Stomach (tissue), 9 donors: ENCODE data around the gene SH3BP2. TPM values are rescaled to one million over a fixed set of nuclear protein-coding genes. Genes with fewer than 3 reads are reported as not detected.

Experiments used
- DNase-seq, 2 donors: peaks; one replicate each; pipeline versions ENCODE4 v3.0.0 to v3.0.0-alpha.2; 2013 to 2019
- H3K27ac ChIP-seq, 5 donors: fragments of 200-600 bp in 4 of 5; sonication (generic) in 4 of 5; one replicate each; pipeline ENCODE4 v1.5.1; 2013 to 2019; ENCODE audit warnings: mild to moderate bottlenecking in 1 of 5, moderate library complexity in 1 of 5
- H3K27me3 ChIP-seq, 3 donors: fragments of 200-600 bp; sonication (generic); one replicate each; pipeline ENCODE4 v1.5.1; 2017 to 2019; ENCODE audit warnings: mixed run types in 1 of 3
- H3K36me3 ChIP-seq, 4 donors: fragments of 200-600 bp; sonication (generic); 1 replicate in 3 of 4; 2 replicates in 1 of 4; pipeline ENCODE4 v1.5.1; 2016 to 2019
- H3K4me1 ChIP-seq, 4 donors: fragments of 200-600 bp; sonication (generic); one replicate each; pipeline ENCODE4 v1.5.1; 2016 to 2019
- H3K4me3 ChIP-seq, 4 donors: fragments of 200-600 bp; sonication (generic) in 3 of 4; one replicate each; pipeline ENCODE4 v1.5.1; 2016 to 2019; ENCODE audit warnings: mild to moderate bottlenecking in 1 of 4
- H3K9me3 ChIP-seq, 4 donors: fragments of 200-600 bp; sonication (generic); one replicate each; pipeline ENCODE4 v1.5.1; 2016 to 2019
- CTCF ChIP-seq, 7 experiments: fragments of 450-650 bp in 4 of 7; fragments of 200-600 bp in 3 of 7; sonication (generic) in 3 of 7; IDR thresholded peaks; one replicate each; pipeline ENCODE4 v1.5.1; 2016 to 2019; ENCODE audit warnings: antibody characterized with exemption in 7 of 7, control low read depth in 2 of 7, mild to moderate bottlenecking in 1 of 7
- EP300 ChIP-seq: sonication (generic); formaldehyde crosslinking; IDR thresholded peaks from one replicate; pipeline ENCODE4 v1.6.1; 2017; ENCODE audit warnings: antibody characterized with exemption
- POLR2A ChIP-seq, 4 donors: fragments of 450-650 bp; IDR thresholded peaks; one replicate each; pipeline ENCODE4 v1.6.1; 2016; ENCODE audit warnings: antibody characterized with exemption in 4 of 4, control low read depth in 2 of 4, mild to moderate bottlenecking in 1 of 4, moderate library complexity in 1 of 4
- POLR2AphosphoS5 ChIP-seq, 3 donors: sonication (generic); formaldehyde crosslinking; IDR thresholded peaks; one replicate each; pipeline ENCODE4 v1.6.1; 2016; ENCODE audit warnings: antibody characterized with exemption in 3 of 3
- WGBS, 5 donors: extraction: QIAGEN DNeasy Blood & Tissue Kit in 3 of 5; methylation state at CpG; one replicate each; pipeline versions ENCODE4 v1.1.5 to v1.1.7; 2013 to 2018; 5-methylcytosine and 5-hydroxymethylcytosine counted together
- intact Hi-C: fragments of 100-400 bp; cut with DNase I; formaldehyde crosslinking; loops from one replicate; pipeline ENCODE4 v1.15.1; 2023; ENCODE audit warnings: low total_unique reads
- polyA plus RNA-seq, 3 donors: library from polyadenylated mRNA; stranded (reverse); fragments of 200-250 nt; gene quantifications; one replicate each; pipeline ENCODE4 v1.2.3, GENCODE V29; 2013
- total RNA-seq, 5 donors: library from RNA; depleted of rRNA; stranded (reverse); fragments of >200 nt; gene quantifications; one replicate each; pipeline versions ENCODE4 v1.1.0 to v1.2.3, GENCODE V29; 2014 to 2016
- donor health status: healthy with polysubstance abuse.
- donor health status: Bipolar disorder and iron deficiency.
- donor health status: healthy.

SH3BP2 gene
- total and polyA plus RNA-seq, 8 donors: 9.0 to 151 (median 32.7) TPM

GRCh38 chr4:2791518-2792395 lies 1.1 kb upstream of the SH3BP2 start:
- 92 to 95% (median 94%) methylated on average over 10 of the region's 10 CpGs for WGBS, 5 donors
- peak; percentile 25 to 35 for DNase-seq
- TF ChIP-seq EP300: no peak
- no peak for TF ChIP-seq POLR2AphosphoS5 (IDR thresholded peaks at IDR 0.05)
- no peak for TF ChIP-seq CTCF (IDR thresholded peaks at IDR 0.05)
- TF ChIP-seq POLR2A (IDR thresholded peaks at IDR 0.05): no peak
- Histone ChIP-seq H3K9me3 (no peaks in the 10 kb centered on the region), H3K36me3 (no peaks in the 10 kb centered on the region), H3K27ac (peak overlapping the region in 4 of 5 donors; percentile 57 to 92 (median 84)), H3K4me1 (peaks cover 61 to 80% (median 72%) of the 10 kb centered on the region in 4 donors), H3K27me3 (no peaks in the 10 kb centered on the region), H3K4me3 (no peak overlapping the region)
- intact Hi-C loops: no loop called here

GRCh38 chr4:2792396-2792710 lies 532 bp upstream of the SH3BP2 start:
- Histone ChIP-seq H3K4me3 (peak overlapping the region in 1 of 4 donors; percentile 58), H3K27ac (peak overlapping the region in 4 of 5 donors; percentile 57 to 92 (median 84)), H3K36me3 (no peaks in the 10 kb centered on the region), H3K9me3 (no peaks in the 10 kb centered on the region), H3K4me1 (peaks cover 67 to 80% (median 72%) of the 10 kb centered on the region in 4 donors), H3K27me3 (no peaks in the 10 kb centered on the region)
- 65 to 100% (median 79%) methylated on average over 4 to 8 of the region's 8 CpGs for WGBS, 5 donors
- no peak for TF ChIP-seq EP300
- no peak for TF ChIP-seq POLR2AphosphoS5 (IDR thresholded peaks at IDR 0.05)
- TF ChIP-seq POLR2A (IDR thresholded peaks at IDR 0.05): no peak
- no peak for TF ChIP-seq CTCF (IDR thresholded peaks at IDR 0.05)
- no peak for DNase-seq
- intact Hi-C loops: no loop called here

GRCh38 chr4:2793586-2794485 lies 951 bp downstream of the SH3BP2 start:
- 13 to 53% (median 21%) methylated on average over 12 to 34 of the region's 34 CpGs for WGBS, 5 donors
- Histone ChIP-seq H3K4me1 (peaks cover 71 to 80% (median 73%) of the 10 kb centered on the region in 4 donors), H3K9me3 (no peaks in the 10 kb centered on the region), H3K27me3 (no peaks in the 10 kb centered on the region), H3K4me3 (peak overlapping the region; percentile 58 to 84 (median 66)), H3K27ac (peak overlapping the region; percentile 77 to 92 (median 83)), H3K36me3 (no peaks in the 10 kb centered on the region)
- TF ChIP-seq POLR2AphosphoS5 (IDR thresholded peaks at IDR 0.05) (no peak), EP300 (no peak), POLR2A (IDR thresholded peaks at IDR 0.05) (no peak), CTCF (IDR thresholded peaks at IDR 0.05) (no peak)
- DNase-seq: peak; percentile 66 to 71
- intact Hi-C loops: no loop called here
